NCI-H345 (cell line): ENCODE results near the gene BNC2.
"Not testable (repeated sequence)": the region's sequence is repeated elsewhere in the genome, so short reads cannot be mapped to it uniquely, and the experiment has no call there.

Experiments used
- DNase-seq: peaks from one replicate; lab custom pipeline; 2025; lab: John Stamatoyannopoulos, UW

BNC2 gene

GRCh38 chr9:16453390-16453789 is 417.1 kb downstream of the BNC2 start:
- no peak for DNase-seq

DNA sequence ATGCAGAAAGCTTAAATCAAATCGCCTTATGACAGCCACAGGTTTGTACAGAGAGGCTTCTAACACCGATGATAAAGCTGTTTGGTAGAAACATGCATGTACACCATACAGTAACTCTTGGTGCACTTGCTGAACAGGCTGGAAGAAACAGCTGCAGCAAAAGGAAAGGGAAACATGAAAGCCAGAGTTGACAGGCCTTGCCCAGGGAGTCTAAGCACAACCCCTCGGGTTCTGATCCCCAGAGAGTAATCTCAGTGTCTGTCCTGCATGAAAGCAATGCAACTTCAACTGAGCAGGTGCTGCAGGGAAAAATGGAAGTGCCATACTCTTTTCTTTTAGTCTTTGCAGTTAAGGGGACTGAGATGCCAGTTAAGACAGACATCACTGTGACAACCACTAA is 419.9 kb downstream of the BNC2 start:
- peak; percentile 19 for DNase-seq

DNA sequence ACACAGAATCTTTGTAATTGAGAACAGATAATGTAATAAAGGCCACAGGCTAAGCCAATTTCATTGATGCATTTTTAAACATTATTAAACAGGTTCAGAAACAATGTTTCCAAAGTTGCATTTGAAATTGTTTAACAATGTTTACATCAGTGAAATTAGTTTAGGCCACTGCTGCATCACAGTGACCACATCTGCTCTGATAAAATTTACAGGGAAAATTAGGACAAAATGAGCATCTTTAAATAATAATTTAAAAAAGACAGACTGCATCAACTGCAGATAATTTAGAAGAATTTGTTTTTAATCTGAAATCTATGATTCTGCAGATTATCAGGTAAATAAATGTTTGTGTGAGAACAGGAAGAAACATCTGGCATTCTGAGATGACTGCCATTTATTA is 420.4 kb downstream of the BNC2 start:
- no peak for DNase-seq

DNA sequence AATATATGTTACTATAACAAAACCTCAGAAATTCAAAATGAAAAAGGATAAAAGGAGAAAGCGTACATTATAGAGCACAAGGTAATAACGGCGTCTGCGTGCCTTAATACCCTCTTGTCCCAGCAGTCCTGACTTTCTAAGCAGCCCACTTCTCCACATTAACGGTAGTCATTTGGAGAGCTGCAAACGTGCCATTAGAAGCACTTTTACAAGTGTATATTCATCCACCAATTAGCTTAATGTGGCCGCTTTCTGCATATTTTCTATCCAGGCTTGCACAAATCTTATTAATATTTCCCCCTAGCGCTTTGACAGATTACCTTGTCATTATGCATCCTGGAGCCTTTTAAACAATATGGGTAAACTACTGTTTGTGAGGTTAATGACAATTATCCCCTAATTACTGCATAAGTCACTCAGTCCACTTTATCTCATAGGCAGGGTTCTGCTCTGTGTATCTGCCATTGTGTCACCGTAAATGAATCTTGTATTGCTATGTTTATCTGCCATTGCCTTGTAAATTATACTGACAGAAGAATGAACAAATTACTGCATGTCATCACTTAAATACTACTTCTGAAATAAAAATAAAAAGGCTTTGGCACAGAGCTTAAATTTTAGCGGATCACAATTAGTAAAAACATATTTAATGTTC is 421.3 kb downstream of the BNC2 start:
- DNase-seq = no peak

GRCh38 chr9:16447946-16448345 is 422.5 kb downstream of the BNC2 start:
- no peak for DNase-seq

DNA sequence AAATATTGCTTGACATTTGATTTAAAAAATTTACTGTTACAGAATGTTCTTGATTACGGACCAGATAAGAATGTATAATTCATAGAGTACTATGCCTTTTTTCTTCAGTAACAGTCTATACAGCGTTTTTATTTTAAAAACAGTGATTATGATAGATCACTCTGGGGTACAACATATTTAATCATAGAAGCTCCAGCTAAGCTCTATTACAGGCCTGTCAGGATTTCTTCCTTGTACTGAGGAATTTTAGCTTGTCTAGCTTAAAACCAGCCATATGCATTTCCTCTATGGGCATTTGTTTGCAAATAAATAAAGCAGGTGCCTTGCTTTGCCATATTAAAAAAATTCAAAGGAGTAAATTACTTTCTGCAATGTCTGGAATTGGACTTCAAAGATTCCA is 423.8 kb downstream of the BNC2 start:
- DNase-seq = no peak

- DNase-seq = peak; percentile 30
Measured at GRCh38 chr9:16445141-16445920, 425.1 kb downstream of the BNC2 start.

GRCh38 chr9:16442622-16443021 is 427.8 kb downstream of the BNC2 start:
- DNase-seq = no peak

DNA sequence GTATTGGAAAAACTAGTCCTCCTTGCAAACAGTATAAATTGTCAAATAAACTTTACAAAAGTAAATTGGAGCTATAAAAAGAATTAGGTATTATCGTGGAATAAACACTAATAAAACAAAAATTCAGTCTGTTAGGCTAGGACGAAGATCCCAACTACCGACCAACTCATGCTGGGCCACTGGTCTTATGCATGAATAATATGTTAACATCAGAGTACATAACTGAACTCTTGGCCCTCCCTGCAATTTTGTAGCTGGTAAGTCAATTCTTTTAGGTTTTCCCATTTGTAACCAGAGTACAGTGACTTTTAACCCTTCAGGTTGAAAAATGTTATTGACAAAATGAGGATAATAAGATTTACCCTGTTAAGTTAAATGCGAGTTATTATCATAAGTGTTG is 428.7 kb downstream of the BNC2 start:
- no peak for DNase-seq

GRCh38 chr9:16438831-16439230 is 431.6 kb downstream of the BNC2 start:
- DNase-seq = not testable (repeated sequence)

- no peak for DNase-seq
Measured at GRCh38 chr9:16436545-16436944, 433.9 kb downstream of the BNC2 start.

GRCh38 chr9:16434526-16434925 is 435.9 kb downstream of the BNC2 start:
- DNase-seq = no peak

- DNase-seq = no peak
Measured at GRCh38 chr9:16433494-16433893, 437.0 kb downstream of the BNC2 start.

DNA sequence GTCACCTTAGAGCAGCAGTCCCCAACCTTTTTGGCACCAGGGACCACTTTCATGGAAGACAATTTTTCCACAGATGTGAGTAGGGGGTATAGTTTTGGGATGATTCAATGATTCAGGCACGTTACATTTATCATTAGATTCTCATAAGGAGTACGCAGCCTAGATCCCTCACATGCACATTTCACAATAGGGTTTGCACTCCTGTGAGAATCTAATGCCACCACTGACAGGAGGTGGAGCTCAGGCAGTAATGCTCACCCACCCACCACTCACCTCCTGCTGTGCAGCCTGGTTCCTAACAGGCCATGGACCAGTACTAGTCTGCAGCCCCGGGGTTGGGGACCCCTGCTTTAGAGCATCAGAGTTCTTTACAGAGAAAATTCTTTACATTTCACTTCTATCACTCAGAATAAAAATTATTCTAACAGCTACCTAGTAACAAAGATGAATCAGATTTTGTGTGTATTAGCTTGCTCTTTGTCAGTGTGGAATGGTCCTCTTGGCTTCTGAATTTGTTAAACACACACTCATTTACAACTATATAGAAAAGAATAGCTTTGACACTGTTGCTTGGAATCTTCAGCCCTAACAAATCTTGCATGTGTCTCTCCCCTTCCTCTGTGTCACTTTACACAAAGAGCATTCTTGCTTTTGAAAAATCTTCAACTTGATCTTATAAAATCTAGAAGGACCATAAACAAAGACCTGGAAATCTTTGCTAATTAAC is 438.6 kb downstream of the BNC2 start:
- DNase-seq = no peak

DNA sequence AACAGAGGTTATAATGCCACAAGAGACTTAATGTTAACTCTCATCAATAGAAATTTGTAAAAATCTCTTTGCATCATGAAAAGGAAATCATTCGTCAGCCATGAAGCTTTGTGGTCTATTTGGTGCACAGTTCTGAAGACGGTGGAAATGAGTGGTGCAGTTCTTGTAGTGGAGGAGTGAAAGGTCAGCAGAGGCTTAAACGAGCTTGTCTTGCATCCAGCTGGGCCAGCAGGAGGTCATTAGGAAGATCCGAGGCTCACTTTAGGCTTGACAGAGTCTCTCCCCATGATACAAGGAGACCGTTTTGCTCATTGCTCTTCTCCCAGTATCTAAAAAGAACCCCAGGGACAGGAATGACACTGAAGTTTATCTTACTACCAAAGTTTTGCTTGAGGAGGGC is 440.8 kb downstream of the BNC2 start:
- no peak for DNase-seq

DNA sequence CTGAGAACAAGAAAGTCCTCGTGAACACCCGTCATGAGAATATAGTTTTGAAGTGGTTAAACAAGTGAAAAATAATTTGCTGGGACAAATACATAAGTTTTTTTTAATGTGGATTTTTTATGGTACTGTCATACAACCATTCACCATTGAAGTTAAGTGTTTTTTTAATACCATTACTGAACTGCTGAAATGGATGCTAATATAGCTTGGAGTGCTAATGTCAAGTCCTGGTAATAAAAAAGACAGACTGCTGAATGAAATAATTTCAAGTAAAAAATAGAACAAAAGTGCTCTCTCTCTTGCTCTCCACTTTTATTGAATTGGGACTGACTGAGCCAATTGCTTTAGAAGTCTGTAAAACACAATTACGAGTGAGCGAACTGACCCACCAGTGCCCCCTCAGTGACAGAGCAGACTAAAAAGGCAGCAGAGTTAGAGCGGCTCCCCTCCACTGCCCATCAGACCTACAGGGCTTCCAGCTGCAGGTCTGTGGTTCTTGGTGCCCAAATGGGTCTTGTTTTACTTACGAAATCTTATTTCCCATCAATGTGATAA is 442.5 kb downstream of the BNC2 start:
- DNase-seq = no peak

DNA sequence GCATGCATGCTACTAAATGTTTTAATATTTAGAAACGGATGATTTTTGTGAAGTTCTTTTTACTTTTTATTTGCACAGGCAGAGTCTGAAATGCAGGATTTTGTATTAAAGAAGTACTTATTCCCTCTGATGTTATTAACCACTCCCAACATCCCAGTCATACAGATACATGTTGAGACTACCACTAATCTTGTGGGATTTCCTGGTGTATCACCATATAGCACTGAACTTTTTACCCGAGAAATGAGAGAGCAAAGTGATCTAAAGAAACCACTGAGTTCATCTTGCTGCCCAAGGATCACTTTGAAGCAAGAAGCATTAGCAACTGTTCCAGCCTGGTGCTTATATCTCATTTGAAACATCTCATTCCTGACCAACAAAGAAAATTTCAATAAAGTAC is 443.8 kb downstream of the BNC2 start:
- DNase-seq = no peak

- no peak for DNase-seq
Measured at GRCh38 chr9:16425562-16426231, 444.8 kb downstream of the BNC2 start.

GRCh38 chr9:16422114-16422513 is 448.4 kb downstream of the BNC2 start:
- no peak for DNase-seq

GRCh38 chr9:16421532-16421931 is 448.9 kb downstream of the BNC2 start:
- DNase-seq = no peak

DNA sequence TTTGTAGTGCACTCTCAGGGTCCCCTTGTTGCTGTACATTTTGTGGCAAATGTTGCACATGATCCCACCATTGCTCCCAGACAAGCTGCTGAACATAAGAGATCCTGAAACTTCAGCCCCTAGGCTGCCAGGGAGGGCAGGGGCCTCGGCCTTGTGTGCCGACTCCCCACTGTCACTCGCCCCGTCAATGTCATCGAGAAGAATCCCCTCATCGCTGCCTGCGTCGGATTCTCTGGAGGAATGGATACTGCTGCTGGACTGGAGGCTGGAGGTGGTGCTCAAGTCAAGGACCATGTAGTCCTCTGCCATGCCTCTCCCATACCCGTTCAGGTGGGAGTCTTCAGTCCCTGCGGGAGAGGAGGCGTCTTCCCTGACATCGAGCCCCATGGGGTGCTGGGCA is 451.3 kb downstream of the BNC2 start:
- DNase-seq = no peak

DNA sequence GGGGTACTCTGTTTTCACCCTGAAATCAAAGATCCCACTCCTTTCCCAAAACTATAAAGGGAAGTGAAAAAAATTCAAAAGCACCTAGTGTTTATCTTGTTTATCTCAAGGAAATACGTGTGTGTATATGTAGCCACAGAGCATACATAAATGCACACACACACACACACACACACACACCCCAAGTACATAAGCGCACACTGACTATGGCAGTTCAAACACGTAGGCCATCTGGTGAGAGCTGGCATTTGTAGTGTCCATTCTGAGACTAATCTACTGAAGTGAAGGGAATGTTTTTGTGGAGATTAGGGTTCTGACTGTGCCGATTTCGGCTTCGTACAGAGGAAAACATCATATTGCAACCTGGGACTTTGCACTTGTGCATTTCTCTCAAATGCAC is 451.7 kb downstream of the BNC2 start:
- no peak for DNase-seq
